Activated CD8-positive, alpha-beta T cell treated with anti-CD3 and anti-CD28 coated beads for 36 hours (primary cell): Measurements from ENCODE around the gene PARP15. TPM values are rescaled to one million over a fixed set of nuclear protein-coding genes. Genes with fewer than 3 reads are reported as not detected.

Source experiments
- ATAC-seq: fragments of 200-7000 bp; cut with Tn5 transposase; one replicate; pipeline ENCODE4 v1.10.0; 2021; ENCODE audit warnings: mild to moderate bottlenecking, moderate library complexity
- CTCF ChIA-PET: fragments of 350-600 bp; sonication (Branson Sonifier 250); formaldehyde crosslinking; loops from one replicate; lab custom pipeline; 2021; ENCODE audit warnings: antibody characterized with exemption; lab: Charles Lee
- POLR2A ChIA-PET: fragments of 350-600 bp; sonication (Branson Sonifier 250); formaldehyde crosslinking; loops from one replicate; lab custom pipeline; 2021; ENCODE audit warnings: antibody characterized with exemption; lab: Charles Lee
- DNase-seq: peaks from one replicate; pipeline ENCODE4 v3.0.0-alpha.2; 2020
- H3K27ac Mint-ChIP-seq: one replicate; pipeline ENCODE4 v1.8.0; 2021; ENCODE audit warnings: mild to moderate bottlenecking, mixed read lengths
- H3K27me3 Mint-ChIP-seq: one replicate; pipeline ENCODE4 v1.8.0; 2021; ENCODE audit warnings: mixed read lengths
- H3K36me3 Mint-ChIP-seq: one replicate; pipeline ENCODE4 v1.8.0; 2021; ENCODE audit warnings: low read depth, mixed read lengths
- H3K4me1 Mint-ChIP-seq: one replicate; pipeline ENCODE4 v1.8.0; 2021; ENCODE audit warnings: low read depth, mixed read lengths
- H3K4me3 Mint-ChIP-seq: one replicate; pipeline ENCODE4 v1.8.0; 2021; ENCODE audit warnings: mild to moderate bottlenecking, moderate library complexity, mixed read lengths
- H3K9me3 Mint-ChIP-seq: one replicate; pipeline ENCODE4 v1.8.0; 2021; ENCODE audit warnings: mixed read lengths
- intact Hi-C: fragments of 100-400 bp; cut with micrococcal nuclease; formaldehyde crosslinking; loops from one replicate; pipeline ENCODE4 v1.10.0; 2022
- total RNA-seq, 2 experiments: library from RNA; stranded (reverse); gene quantifications; one replicate each; pipeline ENCODE4 v1.2.3, GENCODE V29; 2021
- TF ChIP-seq, protein P1 (sequence below): fragments of 200-600 bp; IDR thresholded peaks from one replicate; pipeline ENCODE4 v1.8.0; 2022; ENCODE audit warnings: antibody characterized with exemption, mild to moderate bottlenecking

Gene PARP15
- total RNA-seq, 2 experiments from 2014 or later = 13.3 to 14.0 TPM

DNA sequence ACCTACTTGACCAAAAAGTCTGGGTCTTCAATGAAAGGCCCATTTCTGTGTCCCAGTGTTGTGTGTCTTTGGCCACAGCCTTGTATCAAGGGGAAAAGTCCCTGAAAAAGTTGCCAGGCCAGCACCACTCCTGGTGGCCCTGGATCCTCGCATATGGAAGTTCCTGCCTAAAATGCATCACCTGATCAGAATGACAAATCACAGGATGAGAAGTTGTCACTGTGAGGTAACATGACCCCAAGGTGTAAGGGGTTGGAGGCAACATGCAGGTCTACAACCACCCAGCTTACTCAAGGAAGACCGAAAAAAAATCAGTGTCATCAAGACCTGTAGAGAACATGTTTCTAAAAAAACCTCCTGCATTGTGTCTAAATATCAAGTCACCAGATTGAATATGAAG, 25.6 kb downstream of the PARP15 start:
- H3K4me1 Mint-ChIP-seq = peaks cover 10% of the 10 kb centered on the region
- ATAC-seq = no peak
- no peaks in the 10 kb centered on the region for H3K27me3 Mint-ChIP-seq
- no peak for DNase-seq
- no peaks in the 10 kb centered on the region for H3K9me3 Mint-ChIP-seq
- intact Hi-C loops = no loop called here
- TF ChIP-seq, protein P1, sequence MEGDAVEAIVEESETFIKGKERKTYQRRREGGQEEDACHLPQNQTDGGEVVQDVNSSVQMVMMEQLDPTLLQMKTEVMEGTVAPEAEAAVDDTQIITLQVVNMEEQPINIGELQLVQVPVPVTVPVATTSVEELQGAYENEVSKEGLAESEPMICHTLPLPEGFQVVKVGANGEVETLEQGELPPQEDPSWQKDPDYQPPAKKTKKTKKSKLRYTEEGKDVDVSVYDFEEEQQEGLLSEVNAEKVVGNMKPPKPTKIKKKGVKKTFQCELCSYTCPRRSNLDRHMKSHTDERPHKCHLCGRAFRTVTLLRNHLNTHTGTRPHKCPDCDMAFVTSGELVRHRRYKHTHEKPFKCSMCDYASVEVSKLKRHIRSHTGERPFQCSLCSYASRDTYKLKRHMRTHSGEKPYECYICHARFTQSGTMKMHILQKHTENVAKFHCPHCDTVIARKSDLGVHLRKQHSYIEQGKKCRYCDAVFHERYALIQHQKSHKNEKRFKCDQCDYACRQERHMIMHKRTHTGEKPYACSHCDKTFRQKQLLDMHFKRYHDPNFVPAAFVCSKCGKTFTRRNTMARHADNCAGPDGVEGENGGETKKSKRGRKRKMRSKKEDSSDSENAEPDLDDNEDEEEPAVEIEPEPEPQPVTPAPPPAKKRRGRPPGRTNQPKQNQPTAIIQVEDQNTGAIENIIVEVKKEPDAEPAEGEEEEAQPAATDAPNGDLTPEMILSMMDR = no peak
- POLR2A ChIA-PET = interaction anchor here (1.3 kb wide), 1 partner anchor 26 kb away, joined by 3 read pairs; no protein-coding TSS in a partner anchor
- no peak overlapping the region for H3K27ac Mint-ChIP-seq
- peaks cover 2% of the 10 kb centered on the region for H3K36me3 Mint-ChIP-seq
- CTCF ChIA-PET = interaction anchor here (0.9 kb wide), 1 partner anchor 24 kb away, joined by 3 read pairs; no protein-coding TSS in a partner anchor
- H3K4me3 Mint-ChIP-seq = no peak overlapping the region

DNA sequence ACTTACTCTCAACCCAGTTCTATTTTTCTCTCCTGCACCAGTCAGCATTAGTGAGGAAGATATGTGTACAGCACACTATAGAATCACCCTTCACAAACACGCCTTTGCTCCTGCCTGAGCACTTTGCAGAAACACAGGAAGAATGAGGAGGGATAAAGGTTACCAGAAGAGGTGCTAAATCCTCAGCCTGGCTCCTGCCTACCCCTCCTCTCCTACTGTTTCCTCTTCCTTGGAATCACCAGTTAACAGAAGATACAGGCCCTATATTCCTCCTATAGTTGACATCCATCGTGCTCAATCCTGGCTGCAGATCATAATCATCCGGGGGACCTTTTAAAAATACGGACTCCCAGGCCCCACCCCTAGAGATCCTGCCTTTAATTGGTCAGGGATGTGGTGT, 28.9 kb downstream of the PARP15 start:
- ATAC-seq (no peak), DNase-seq (no peak)
- Mint-ChIP-seq H3K4me1 (peaks cover 26% of the 10 kb centered on the region), H3K27me3 (no peaks in the 10 kb centered on the region), H3K27ac (no peak overlapping the region), H3K4me3 (no peak overlapping the region), H3K9me3 (peaks cover 7% of the 10 kb centered on the region), H3K36me3 (peaks cover 17% of the 10 kb centered on the region)
- POLR2A ChIA-PET = no interaction called here
- intact Hi-C loops = no loop called here
- CTCF ChIA-PET = no interaction called here
- TF ChIP-seq, protein P1 = no peak

DNA sequence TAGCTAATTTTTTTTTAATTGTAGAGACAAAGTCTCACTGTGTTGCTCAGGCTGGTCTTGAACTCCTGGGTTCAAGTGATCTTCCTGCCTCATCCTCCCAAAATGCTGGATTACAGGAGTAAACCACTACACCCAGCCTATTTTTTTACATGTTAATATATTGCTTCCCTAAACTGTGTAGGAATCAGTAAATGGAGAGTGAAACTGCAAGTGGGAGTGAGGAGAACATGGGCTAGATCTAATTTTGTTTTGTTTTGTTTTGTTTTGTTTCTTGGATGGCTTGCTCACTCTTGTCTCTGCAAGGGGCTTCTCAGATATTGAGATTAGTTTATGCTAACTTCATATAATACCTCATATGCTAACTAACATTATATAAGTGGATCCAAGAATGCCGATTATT, 31.5 kb downstream of the PARP15 start:
- peaks cover 33% of the 10 kb centered on the region for H3K36me3 Mint-ChIP-seq
- DNase-seq (no peak), ATAC-seq (no peak)
- peak overlapping the region; percentile 84 for H3K27ac Mint-ChIP-seq
- H3K27me3 Mint-ChIP-seq = no peaks in the 10 kb centered on the region
- H3K4me1 Mint-ChIP-seq = peaks cover 28% of the 10 kb centered on the region
- no peak overlapping the region for H3K4me3 Mint-ChIP-seq
- ChIA-PET CTCF (no interaction called here), POLR2A (no interaction called here)
- peaks cover 9% of the 10 kb centered on the region for H3K9me3 Mint-ChIP-seq
- TF ChIP-seq, protein P1 = no peak
- intact Hi-C loops = no loop called here

DNA sequence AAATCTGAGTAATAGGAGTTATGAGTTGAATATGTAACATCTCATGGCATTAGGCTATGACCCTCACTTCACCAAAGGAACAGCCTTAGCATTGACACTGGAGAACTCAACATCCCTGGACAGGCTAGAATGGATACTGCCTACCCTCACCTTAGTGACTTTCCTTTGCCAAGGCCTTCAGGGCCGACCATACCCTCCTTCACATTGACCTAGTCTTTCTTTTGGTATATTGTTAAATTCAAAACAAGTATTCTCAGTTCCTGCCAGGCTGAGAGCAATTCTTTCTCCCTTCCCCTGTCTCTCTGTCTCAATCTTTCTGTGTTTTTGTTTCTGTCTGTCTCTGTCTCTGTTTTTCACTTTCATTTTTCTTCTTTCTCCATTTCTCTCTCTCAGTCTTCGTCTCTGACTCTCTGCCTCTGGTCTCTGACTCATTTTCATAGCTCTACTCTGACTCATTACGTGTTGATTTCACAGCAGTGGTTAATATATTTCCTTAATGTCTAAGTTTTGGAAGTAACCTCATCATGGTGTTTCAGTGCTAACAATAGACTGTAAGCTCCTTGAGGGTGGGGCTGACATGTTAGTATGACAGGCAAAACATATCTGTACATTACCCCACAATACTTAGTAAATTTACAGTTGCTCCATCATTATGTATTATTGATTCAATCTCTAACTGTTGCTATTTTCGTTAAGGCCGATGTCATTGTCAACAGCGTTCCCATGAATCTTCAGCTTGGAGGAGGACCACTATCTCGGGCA, 32.5 kb downstream of the PARP15 start:
- peaks cover 9% of the 10 kb centered on the region for H3K9me3 Mint-ChIP-seq
- H3K4me1 Mint-ChIP-seq = peaks cover 28% of the 10 kb centered on the region
- ATAC-seq = peak; percentile 92
- ChIA-PET CTCF (interaction anchor here (0.6 to 1.2 kb wide), 6 partner anchors 10 to 69 kb away, joined by 3 to 4 read pairs (median 3); no protein-coding TSS in a partner anchor), POLR2A (interaction anchor here (0.6 to 1.3 kb wide), 7 partner anchors 11 to 207 kb away, joined by 3 to 7 read pairs (median 4); partner anchors contain the start of genes DTX3L and PARP9)
- H3K27me3 Mint-ChIP-seq = no peaks in the 10 kb centered on the region
- H3K36me3 Mint-ChIP-seq = peaks cover 33% of the 10 kb centered on the region
- intact Hi-C loops = loop anchor here (5.0 kb wide), 1 partner anchor 33 kb away; the partner anchor contains the start of gene PARP15
- peak; percentile 38 for DNase-seq
- TF ChIP-seq, protein P1 = no peak
- peak overlapping the region; percentile 92 for H3K27ac Mint-ChIP-seq
- peak overlapping the region; percentile 45 for H3K4me3 Mint-ChIP-seq

DNA sequence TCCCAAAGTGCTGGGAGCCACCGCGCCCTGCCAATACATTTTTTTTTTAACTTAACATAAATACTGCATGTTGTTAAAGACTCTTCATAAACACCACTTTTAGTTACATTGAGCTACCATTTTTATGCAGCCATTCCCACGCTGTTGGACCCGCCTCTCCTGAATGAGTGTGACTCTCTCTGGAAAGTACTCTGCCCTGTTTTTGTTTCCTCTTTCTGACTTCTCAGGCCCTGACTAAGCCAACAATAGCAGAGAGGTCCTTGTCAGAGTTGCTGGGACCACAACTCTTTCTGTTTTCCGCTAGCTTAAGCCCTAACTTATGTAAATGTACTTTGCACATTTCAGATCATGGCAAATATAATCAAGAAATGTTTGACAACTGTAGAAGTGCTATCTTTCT, 35.2 kb downstream of the PARP15 start:
- DNase-seq (no peak), ATAC-seq (no peak)
- POLR2A ChIA-PET = interaction anchor here (0.7 kb wide), 1 partner anchor 181 kb away, joined by 3 read pairs; the partner anchor contains the start of gene HSPBAP1
- no peak overlapping the region for H3K4me3 Mint-ChIP-seq
- H3K4me1 Mint-ChIP-seq = peaks cover 26% of the 10 kb centered on the region
- intact Hi-C loops = loop anchor here (5.0 kb wide), 1 partner anchor 35 kb away; the partner anchor contains the start of gene PARP15
- H3K9me3 Mint-ChIP-seq = peaks cover 9% of the 10 kb centered on the region
- CTCF ChIA-PET = interaction anchor here (1.3 to 1.4 kb wide), 2 partner anchors 21 to 67 kb away, joined by 3 to 5 read pairs; no protein-coding TSS in a partner anchor
- no peaks in the 10 kb centered on the region for H3K27me3 Mint-ChIP-seq
- TF ChIP-seq, protein P1 = no peak
- H3K27ac Mint-ChIP-seq = no peak overlapping the region
- peaks cover 37% of the 10 kb centered on the region for H3K36me3 Mint-ChIP-seq
